M059J (cell line): ENCODE measurements around the gene GOLGA8A. TPM values are rescaled to one million over a fixed set of nuclear protein-coding genes. Genes with fewer than 3 reads are reported as not detected.
"Not testable (repeated sequence)": the region's sequence is repeated elsewhere in the genome, so short reads cannot be mapped to it uniquely, and the experiment has no call there.

Experiments
- DNase-seq: peaks from one replicate; pipeline ENCODE4 v3.0.0-alpha.2; 2012; ENCODE audit warnings: low read depth
- total RNA-seq: library from RNA; depleted of rRNA; stranded (reverse); fragments of >200 nt; shearing (Covaris generic); gene quantifications from 2 replicates; pipeline ENCODE4 v1.2.3, GENCODE V29; 2014; rRNA removed

Gene GOLGA8A, protein sequence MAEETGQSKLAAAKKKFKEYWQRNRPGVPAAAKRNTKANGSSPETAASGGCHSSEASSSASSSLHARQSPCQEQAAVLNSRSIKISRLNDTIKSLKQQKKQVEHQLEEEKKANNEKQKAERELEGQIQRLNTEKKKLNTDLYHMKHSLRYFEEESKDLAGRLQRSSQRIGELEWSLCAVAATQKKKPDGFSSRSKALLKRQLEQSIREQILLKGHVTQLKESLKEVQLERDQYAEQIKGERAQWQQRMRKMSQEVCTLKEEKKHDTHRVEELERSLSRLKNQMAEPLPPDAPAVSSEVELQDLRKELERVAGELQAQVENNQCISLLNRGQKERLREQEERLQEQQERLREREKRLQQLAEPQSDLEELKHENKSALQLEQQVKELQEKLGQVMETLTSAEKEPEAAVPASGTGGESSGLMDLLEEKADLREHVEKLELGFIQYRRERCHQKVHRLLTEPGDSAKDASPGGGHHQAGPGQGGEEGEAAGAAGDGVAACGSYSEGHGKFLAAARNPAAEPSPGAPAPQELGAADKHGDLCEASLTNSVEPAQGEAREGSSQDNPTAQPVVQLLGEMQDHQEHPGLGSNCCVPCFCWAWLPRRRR
- total RNA-seq, result 2.0 and 3.1 TPM in 2 replicates

DNA sequence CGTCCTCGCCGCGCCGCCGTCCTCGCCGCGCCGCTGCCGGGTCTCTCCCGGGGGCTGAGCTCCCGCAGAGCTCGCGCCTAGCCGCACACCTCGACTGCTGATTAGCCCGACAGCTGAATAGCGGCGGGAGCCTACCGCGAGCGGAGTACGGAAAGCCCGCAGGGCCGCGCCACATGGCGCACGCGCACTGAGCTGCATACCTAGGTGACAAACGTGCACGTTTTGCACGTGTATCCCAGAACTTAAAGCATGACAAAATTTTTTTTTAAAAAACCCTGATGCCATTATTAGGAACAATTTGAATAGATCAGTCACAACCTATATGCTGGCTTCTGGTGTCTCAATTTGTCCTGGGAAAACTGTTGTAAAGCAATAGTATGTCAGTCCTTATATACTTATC, at the start of gene GOLGA8A:
Gene GOLGA8A (minus strand): TSS at position 122 of the 400 bp plus-strand sequence. CDS start 48,117 bp downstream, outside the sequence.
- DNase-seq, result peak; percentile 78

DNA sequence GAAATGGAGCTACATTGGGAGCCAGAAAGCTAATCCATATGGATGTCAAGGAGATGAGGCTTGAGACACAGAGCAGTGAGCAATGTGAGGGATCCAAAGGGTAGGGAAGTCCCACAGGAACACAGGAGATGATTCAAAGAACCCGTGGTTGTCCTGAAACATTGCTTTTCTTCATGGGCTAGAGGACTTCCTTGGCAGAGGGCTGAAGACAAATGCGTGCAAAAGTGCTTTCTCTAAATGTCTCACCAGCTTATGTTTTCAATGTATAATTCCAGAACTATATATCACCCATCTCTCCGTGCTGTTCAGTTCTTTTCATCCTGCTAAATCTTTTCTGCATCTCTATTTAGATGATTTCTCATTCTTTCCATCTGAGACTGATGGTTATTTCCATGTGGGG, 46.0 kb upstream of the GOLGA8A start:
- no peak for DNase-seq

DNA sequence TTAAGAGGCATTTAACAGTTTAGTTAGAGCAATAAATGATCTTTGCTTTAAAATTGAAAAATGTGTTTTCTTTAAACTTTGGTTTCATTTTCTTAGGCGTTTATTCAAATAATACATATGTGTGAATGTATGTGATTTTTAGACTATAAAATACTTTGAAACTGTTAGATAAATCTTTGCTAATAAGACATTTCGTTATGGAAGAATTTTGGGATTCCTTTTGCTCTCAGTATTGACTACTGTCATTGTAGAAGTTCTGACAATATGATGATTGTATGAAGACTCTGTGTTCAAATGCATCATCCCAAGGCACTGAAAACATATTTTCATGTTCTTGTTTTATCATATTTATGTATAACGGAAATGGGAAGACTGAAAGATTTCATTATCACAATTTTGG, 43.8 kb upstream of the GOLGA8A start:
- DNase-seq, result no peak

DNA sequence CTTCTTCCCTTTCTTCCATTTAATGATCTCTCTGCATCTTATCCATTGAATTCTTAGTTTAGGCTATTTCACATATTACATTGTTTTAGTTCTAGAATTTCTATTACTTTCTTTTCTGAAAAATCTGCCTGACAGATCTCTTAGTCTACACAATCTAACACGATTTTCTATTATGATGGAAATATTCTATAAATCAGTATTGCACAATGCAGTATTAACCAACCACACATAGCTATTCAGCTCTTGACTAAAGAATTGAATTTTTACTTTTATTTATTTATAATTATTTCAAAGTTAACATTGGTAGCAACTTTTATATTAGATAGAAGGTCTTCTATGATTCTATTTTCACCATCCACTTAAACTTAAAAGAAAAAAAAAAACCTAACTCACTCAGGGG, 36.2 kb upstream of the GOLGA8A start:
- no peak for DNase-seq

DNA sequence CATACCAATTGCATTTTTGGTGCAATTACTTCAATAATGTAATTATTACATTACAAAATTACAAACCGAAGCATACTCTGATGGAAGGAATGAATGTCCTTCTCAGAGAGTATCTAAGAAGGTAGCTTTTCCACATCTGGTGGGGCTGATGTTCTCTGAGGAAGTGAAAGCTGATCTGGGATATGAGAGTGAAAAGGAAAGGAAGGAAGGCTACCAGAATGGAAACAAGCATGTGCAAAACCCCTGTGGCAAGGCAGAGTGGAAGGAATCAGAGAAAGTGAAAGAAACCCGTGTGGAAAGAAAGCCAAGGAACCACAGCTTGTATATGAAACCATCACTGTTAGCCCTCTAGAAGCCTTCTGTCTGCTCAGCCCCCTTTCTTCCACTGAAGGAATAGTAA, 35.3 kb upstream of the GOLGA8A start:
- no peak for DNase-seq

DNA sequence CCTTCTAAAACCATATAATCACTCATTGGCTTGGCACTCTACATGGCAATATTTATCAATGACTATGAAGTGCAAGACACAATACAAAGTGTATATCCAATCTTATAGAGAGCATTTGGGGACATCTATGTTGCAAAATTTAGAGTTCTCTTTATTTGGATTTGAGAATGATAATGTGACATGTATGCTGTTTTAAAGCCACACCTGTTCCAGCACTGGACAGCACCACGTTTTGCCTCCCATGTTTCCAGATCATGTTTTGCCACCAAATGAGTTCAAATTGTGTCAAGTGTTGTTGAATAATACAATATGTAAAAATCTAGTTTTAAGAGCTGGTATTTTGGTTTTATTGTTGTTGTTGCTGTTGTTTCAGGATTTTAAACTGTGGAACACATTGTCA, 33.3 kb upstream of the GOLGA8A start:
- DNase-seq, result no peak

DNA sequence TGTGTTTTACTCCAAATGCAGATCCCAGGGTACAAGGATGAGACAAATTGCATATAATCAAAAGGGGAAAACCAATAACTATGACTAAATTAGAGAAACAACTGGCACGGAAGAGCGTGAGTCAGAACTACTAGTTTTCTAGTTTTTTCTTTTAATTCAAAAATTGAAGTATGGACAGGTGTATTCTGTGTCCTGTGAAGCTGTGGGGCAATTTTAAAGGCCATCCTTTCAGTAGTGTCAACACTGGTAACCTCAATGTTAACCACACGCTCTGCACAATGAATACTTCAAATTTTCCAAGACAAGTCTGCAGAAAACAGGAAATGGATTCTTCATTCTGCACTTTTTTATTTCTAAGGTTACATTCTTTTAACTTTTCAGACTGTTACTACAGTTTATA, 32.5 kb upstream of the GOLGA8A start:
- peak; percentile 20 for DNase-seq

DNA sequence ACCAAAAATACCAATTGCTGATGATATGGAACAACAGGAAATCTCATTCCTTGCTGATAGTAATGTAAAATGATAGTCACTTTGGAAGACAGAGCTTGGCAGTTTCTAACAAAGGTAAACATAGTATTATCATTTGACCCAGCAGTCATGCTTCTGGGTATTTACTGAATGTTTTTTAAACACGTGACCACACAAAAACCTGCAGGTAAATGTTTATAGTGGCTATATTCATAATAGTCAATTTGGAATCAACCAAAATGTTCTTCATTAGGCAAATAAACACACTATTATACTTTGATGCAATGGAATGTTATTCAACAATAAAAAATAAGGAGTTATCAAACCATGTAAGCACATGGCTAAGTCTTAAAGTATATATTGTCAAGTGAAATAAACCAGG, 24.1 kb upstream of the GOLGA8A start:
- no peak for DNase-seq

DNA sequence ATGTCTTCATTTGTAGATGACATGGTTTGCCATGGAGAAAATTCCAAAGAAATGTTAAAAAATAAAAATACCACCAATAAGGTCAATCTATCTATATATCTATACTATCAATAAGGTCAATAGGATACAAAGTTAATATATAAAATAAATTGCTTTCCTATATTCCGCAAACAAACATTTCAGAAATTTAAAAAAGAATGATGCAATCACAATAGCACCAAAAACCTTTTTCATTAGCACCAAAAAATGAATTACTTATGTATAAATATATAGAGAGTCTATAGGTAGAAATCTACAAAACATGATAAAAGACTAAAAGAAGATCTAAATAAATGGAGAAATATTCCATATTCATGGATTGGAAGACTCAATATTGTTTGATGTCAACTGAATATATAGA, 22.8 kb upstream of the GOLGA8A start:
- no peak for DNase-seq

DNA sequence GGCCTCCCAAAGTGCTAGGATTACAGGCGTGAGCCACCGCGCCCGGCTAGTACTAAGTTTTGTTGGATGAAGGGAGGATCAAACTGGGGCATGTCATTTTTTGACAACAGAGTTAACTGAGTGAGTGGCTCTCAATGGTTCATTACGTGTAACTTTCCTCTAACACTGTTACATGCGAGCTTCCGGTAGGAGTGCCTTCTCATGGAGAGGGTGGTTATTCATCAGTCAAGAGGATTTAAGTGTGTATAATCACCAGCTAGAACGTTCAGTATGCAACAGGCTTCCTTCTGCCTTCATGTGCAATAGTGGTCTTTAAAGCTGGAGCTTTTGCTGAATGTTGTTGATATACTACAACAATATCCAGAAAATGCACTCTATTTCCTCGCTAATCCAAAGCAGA, 19.1 kb upstream of the GOLGA8A start:
- DNase-seq, result no peak

DNA sequence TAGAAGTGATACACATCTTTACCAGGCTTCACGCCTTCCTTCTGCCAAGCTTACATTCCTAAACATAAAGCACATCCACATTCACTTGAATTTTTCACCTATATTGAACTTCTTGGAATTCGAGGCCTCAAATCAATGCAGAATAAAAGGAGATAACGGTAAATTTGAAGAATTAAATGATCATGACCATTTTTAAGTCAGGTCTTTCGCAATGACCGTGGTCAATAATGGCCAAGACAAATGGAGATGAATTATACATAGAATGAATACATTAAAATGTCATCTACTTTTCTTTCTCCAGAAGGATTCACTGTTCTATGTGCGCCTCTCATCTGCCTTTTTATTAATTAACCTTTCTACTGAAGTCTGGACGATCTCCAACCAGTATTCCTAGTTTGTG, 5.3 kb upstream of the GOLGA8A start:
- DNase-seq, result no peak

DNA sequence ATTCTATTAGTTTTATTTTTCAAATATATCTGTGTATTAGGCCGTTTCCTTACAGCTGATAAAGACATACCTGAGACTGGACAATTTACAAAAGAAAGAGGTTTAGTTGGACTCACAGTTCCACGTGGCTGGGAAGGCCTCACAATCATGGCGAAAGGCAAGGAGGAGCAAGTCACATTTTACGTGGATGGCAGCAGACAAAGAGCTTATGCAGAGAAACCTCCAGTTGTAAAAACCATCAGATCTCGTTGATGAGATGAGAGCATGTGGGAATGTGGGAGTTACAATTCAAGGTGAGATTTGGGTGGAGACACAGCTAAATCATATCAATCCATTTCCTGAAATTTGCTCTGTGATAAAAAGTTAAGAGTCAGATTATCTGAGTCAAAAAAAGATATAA, 2.3 kb upstream of the GOLGA8A start:
- DNase-seq, result no peak

DNA sequence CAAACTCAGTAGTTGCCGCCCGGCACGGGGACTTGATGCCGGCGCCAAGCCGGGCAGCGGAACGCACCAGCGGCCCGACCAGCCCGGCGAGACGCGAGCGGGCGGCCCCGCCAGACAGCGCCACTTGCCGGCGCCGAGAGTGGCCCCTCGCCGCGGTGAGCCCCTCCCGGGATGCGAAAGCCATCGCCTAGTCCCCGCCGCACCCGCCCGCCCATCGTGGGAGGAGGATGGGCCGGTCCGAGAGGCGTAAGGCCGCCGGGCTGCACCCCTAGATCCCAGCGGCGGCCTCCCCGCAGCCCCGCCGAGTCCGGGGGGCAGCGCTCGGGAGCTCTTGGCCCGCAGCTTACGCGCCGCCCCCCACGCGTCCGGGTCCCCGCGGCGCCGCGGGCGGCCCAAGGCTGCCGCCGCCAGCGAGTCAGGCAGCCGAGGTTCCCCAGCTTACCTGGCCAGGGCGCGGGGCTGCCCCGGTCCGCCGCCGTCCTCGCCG, 609 bp downstream of the GOLGA8A start:
- DNase-seq, result peak; percentile 47

DNA sequence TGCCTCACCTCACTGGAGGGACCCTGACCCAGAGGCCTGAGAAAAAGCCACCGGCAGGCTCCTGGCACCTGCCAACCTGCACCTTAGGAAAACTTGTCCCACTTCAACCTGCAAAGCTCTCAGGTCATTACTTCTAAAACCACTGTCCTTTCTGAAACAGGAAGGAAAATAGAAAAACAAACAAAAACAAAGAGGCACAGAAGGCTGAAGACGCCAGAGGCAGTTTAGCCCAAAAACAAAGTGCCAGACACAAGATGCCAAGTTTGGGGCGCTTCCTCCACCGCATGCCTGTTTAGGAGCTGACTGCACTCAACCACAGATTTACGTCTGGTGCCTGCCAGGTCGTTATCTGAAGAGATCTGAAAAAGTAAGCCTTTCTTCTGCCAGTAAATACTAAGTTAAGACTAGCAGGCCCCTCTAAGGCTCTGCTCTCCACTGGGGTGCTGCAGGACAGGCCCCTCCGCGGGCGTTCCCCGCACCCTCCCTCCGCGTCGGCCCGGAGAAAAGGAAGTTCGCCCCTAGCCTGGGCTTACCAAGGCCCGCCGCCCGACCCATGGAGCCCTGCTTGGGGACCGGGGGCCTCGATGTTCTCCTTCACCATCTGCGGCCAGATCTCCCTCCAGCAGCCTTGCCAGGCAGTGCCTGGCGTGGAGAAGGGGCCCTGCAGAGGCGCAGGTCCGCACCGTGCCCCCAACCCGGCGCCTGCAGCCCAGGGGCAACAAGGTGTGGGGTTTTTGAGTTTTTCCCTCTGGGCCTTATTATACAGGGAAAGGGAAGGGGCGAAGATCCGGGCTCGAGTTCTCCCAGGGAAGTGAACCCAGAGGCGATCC, 1.3 kb downstream of the GOLGA8A start:
- DNase-seq, result peak; percentile 44

DNA sequence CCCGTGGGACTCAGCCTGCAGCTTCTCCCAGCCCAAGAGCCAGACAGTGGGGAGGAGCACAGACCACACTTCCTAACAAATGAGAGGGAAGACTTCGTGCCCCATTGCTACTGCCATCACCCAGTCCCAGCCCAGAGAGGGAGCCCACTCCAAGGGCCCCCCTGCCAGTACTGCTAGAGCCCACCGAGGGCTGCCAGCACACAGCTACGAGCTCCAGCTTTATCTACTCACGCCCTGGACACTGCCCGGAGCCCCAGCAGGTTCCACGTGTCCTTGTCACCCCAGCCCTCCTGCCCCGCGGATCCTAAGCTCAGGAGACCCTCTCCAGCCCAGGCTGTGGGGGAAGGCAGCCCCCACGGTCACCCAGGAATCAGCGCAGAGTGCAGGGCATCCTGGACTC, 1.9 kb downstream of the GOLGA8A start:
- no peak for DNase-seq

DNA sequence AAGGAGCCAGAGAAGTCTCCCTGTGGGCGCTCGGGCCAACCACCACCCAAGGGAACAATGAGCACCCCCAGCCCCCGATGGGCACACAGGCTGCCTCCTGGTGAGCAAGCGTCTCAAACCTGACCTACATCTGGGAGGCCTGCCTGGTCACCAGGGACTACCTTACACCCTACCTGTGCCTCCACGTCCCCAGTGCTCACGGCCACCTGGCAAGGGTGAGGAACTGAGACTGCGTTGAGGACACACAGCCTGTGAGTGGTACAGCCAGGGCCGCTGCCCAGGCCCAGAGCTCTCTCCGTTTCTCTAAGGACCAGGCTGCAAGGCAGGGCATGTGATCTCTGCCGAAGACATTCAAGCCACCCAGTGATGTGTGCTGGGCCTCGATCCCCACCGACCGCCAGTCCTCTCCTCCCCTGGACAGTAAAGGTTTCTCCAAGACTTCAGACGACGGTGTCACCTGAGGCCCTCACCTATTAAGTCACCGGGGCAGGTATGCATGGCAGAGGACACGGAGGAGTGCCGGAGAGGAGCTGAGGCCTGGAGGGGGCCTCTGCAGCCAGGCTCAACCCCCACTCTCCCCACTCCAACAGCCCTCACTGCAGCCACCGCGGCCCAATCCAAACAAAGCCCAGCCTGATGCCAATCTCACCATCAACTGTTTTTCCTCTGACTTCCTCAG, 2.8 kb downstream of the GOLGA8A start:
- DNase-seq, result no peak

DNA sequence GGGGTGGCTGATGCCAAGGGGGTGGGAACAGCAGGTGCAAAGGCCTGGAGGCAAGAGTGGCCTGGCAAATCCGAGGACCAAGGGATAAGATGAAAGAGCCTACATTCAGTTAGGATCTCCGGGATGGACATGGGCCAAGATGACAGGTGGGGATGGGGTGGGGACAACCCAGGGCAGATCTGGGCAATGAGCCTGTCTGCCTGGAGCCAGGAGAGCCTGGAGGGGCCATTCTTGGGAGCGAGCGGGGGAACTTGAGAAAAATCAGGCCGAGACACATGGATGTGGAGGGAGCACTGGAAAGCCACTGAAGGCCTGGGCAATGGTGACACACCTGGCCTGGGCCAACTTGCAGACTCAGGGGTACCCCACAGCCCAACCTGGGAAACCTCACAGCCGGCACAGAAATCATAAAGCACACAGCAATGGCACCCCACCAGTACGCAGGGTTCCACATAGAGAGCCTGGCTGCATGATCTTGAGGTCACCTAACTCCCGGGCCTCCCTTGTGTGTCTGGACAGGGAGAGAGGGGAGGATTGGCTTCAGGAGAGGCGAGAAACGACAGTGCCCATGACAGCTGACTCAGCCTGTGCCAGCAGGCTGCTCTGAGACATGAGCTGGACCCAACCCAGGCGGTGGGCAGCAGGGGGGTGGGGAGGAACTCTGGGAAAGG, 3.5 kb downstream of the GOLGA8A start:
- not testable (repeated sequence) for DNase-seq

DNA sequence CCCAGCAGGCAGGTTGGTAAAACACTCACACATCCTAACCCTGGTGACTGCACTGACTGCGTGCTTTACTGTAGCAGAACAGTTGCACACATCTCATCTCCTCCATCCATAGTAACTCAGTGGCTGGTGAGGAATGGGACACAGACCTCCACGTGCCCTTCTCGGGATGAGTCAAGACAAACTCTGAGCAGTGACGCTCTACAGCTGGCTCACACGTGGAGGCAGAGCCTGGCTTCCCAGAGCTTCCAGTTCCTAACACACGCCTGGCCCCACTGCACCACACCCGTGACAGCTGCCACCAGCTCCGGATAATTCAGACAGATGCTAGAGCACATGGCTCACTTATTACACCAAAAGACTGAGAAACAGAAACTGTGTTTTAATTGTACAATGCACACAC, 7.0 kb downstream of the GOLGA8A start:
- DNase-seq, result peak; percentile 12

DNA sequence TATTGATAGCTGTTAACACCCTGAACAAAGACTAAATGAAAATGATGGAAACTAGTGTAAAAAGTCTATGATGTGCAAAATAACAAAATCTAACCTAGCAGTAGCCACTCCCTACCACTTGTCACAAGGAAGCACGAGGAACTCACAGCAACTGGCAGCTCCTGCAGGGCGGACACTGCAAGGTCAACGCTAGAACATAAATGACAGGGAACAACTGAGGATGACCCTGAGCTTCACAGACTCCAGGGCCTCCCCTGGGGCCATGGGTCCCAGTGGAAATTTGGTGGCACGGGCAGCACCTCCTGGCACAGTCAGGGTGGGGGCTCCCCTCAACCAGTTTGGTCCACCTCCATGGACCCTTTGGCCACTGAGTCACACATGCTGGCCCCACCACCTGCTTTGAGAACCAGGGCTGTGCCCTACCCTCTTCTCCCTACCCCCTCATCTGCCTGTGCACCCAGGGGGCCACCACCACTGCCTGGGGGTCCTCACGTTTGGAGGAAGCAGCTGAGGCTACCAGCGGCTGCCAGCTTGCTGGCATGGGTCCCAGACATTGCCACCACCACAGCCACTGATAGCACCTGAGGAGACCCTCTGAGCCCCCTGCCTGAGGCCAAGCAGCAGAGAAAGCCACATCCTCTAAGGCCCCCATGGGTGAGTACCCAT, 14.1 kb downstream of the GOLGA8A start:
- not testable (repeated sequence) for DNase-seq

DNA sequence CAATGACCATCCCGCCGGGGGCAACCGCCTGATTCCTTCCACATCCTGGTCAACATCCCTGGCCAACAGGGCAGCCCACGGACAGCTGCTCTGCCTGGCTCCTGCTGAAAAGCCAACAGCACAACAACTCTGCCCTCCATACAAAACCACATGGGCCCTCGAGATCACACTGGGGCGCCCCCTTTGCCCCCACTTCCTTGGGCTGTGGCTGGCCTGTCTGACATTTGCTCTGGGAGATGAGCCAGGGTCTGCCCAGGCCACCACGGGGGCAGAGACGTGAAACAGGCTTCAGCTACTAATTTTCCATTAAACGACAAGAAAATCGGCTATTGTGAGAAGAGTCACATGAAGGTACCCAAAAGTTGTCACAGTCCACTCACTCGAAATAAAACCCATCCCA, 16.7 kb downstream of the GOLGA8A start:
- not testable (repeated sequence) for DNase-seq

DNA sequence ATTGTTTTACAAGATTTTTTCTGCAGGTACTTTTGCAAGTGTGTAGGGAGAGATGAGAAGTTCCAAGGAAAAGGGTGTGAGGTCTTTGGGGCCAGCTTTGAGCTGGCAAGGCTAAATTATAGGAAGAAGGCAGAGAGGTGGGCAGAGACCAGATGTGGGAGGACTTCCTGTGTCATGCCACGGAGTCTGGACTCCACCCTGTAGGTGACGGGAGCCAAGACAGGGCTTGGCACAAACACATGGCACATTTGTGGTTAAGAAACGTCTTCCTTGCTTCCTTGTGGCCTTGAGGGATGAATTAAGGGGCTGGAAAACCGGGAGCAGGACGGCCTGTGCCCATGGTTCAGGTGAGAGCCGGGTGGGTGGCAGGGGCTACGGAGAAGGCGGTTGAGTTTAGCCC, 19.2 kb downstream of the GOLGA8A start:
- DNase-seq, result not testable (repeated sequence)
